ENCODE measurements around the gene ICAM2.

Gene ICAM2

GRCh38 chr17:63963123-63963522 lies 57.3 kb downstream of the ICAM2 start:
- TF ChIP-seq CREB5 (CRISPR knock-in tag; IDR thresholded peaks at IDR 0.05; ENCODE audit: low read depth) (no peak), PATZ1 (CRISPR knock-in tag; IDR thresholded peaks at IDR 0.05; ENCODE audit: borderline replicate concordance) (no peak), ZFP30 (CRISPR knock-in tag; IDR thresholded peaks at IDR 0.05) (no peak), CSDC2 (CRISPR knock-in tag; IDR thresholded peaks at IDR 0.05) (no peak), ARNTL (CRISPR knock-in tag; IDR thresholded peaks at IDR 0.05; ENCODE audit: borderline replicate concordance, low read depth) (no peak), BACH2 (CRISPR knock-in tag; IDR thresholded peaks at IDR 0.05; ENCODE audit: borderline replicate concordance) (no peak), ZFP3 (CRISPR knock-in tag; IDR thresholded peaks at IDR 0.05) (no peak), POU6F1 (CRISPR knock-in tag; IDR thresholded peaks at IDR 0.05; ENCODE audit: borderline replicate concordance, low read depth) (no peak), ISL1 (CRISPR knock-in tag; IDR thresholded peaks at IDR 0.05) (no peak), CSRNP3 (CRISPR knock-in tag; IDR thresholded peaks at IDR 0.05) (no peak), RARB (CRISPR knock-in tag; IDR thresholded peaks at IDR 0.05) (no peak), PPARA (CRISPR knock-in tag; IDR thresholded peaks at IDR 0.05; ENCODE audit: borderline replicate concordance) (no peak)
- no peak for ATAC-seq

- TF ChIP-seq GLIS3 (CRISPR knock-in tag; IDR thresholded peaks at IDR 0.05) (no peak), ZNF70 (CRISPR knock-in tag; IDR thresholded peaks at IDR 0.05) (no peak), ZNF8 (CRISPR knock-in tag; IDR thresholded peaks at IDR 0.05) (no peak), TSHZ2 (CRISPR knock-in tag; IDR thresholded peaks at IDR 0.05) (no peak), CSRNP3 (CRISPR knock-in tag; IDR thresholded peaks at IDR 0.05) (no peak), BACH2 (CRISPR knock-in tag; IDR thresholded peaks at IDR 0.05; ENCODE audit: borderline replicate concordance) (no peak), OSR1 (CRISPR knock-in tag; IDR thresholded peaks at IDR 0.05) (no peak), CSDC2 (CRISPR knock-in tag; IDR thresholded peaks at IDR 0.05) (no peak), ARNTL (CRISPR knock-in tag; IDR thresholded peaks at IDR 0.05; ENCODE audit: borderline replicate concordance, low read depth) (no peak), ISL1 (CRISPR knock-in tag; IDR thresholded peaks at IDR 0.05) (no peak), TCF4 (CRISPR knock-in tag; IDR thresholded peaks at IDR 0.05; ENCODE audit: borderline replicate concordance) (no peak)
- no peak for ATAC-seq
Measured at GRCh38 chr17:63962298-63962744, 58.1 kb downstream of the ICAM2 start.

Data from SK-N-SH treated with all-trans-retinoic acid at 6 μM for 48 hours (cell line).